ENCODE measurements around the gene ULK4. TPM values are rescaled to one million over a fixed set of nuclear protein-coding genes. Genes with fewer than 3 reads are reported as not detected.

Gene ULK4
- total RNA-seq, 1 donor from 2014 or later, result 9.1 TPM

GRCh38 chr3:41854956-41855355, 106.9 kb downstream of the ULK4 start:
- no peak overlapping the region for H3K27ac Mint-ChIP-seq (ENCODE audit: unreplicated experiment)
- no peaks in the 10 kb centered on the region for H3K36me3 Mint-ChIP-seq (ENCODE audit: unreplicated experiment)
- peaks cover under 1% of the 10 kb centered on the region for H3K9me3 Mint-ChIP-seq (ENCODE audit: unreplicated experiment)
- no peak for TF ChIP-seq CTCF (IDR thresholded peaks at IDR 0.05)
- H3K4me1 Mint-ChIP-seq (ENCODE audit: unreplicated experiment), result no peaks in the 10 kb centered on the region
- H3K4me3 Mint-ChIP-seq (ENCODE audit: unreplicated experiment), result no peak overlapping the region
- H3K27me3 Mint-ChIP-seq (ENCODE audit: unreplicated experiment), result no peaks in the 10 kb centered on the region
- DNase-seq (ENCODE audit: extremely low spot score, unreplicated experiment), result no peak

- H3K4me1 Mint-ChIP-seq (ENCODE audit: unreplicated experiment), result no peaks in the 10 kb centered on the region
- H3K36me3 Mint-ChIP-seq (ENCODE audit: unreplicated experiment), result no peaks in the 10 kb centered on the region
- no peaks in the 10 kb centered on the region for H3K27me3 Mint-ChIP-seq (ENCODE audit: unreplicated experiment)
- H3K27ac Mint-ChIP-seq (ENCODE audit: unreplicated experiment), result no peak overlapping the region
- H3K4me3 Mint-ChIP-seq (ENCODE audit: unreplicated experiment), result no peak overlapping the region
- no peaks in the 10 kb centered on the region for H3K9me3 Mint-ChIP-seq (ENCODE audit: unreplicated experiment)
- no peak for DNase-seq (ENCODE audit: extremely low spot score, unreplicated experiment)
- no peak for TF ChIP-seq CTCF (IDR thresholded peaks at IDR 0.05)
These were observed 108.2 kb downstream of the ULK4 start for GRCh38 chr3:41853540-41854196.

- TF ChIP-seq CTCF (IDR thresholded peaks at IDR 0.05), result no peak
- Mint-ChIP-seq H3K27me3 (ENCODE audit: unreplicated experiment) (no peaks in the 10 kb centered on the region), H3K36me3 (ENCODE audit: unreplicated experiment) (no peaks in the 10 kb centered on the region), H3K9me3 (ENCODE audit: unreplicated experiment) (no peaks in the 10 kb centered on the region), H3K27ac (ENCODE audit: unreplicated experiment) (no peak overlapping the region), H3K4me3 (ENCODE audit: unreplicated experiment) (no peak overlapping the region), H3K4me1 (ENCODE audit: unreplicated experiment) (peaks cover 3% of the 10 kb centered on the region)
- DNase-seq (ENCODE audit: extremely low spot score, unreplicated experiment), result no peak
These were observed 112.9 kb downstream of the ULK4 start for GRCh38 chr3:41848753-41849574.

- no peak for DNase-seq (ENCODE audit: extremely low spot score, unreplicated experiment)
- Mint-ChIP-seq H3K36me3 (ENCODE audit: unreplicated experiment) (no peaks in the 10 kb centered on the region), H3K27ac (ENCODE audit: unreplicated experiment) (no peak overlapping the region), H3K9me3 (ENCODE audit: unreplicated experiment) (peaks cover 7% of the 10 kb centered on the region), H3K4me3 (ENCODE audit: unreplicated experiment) (no peak overlapping the region), H3K4me1 (ENCODE audit: unreplicated experiment) (peaks cover 3% of the 10 kb centered on the region), H3K27me3 (ENCODE audit: unreplicated experiment) (no peaks in the 10 kb centered on the region)
- TF ChIP-seq CTCF (IDR thresholded peaks at IDR 0.05), result no peak
These were observed 114.2 kb downstream of the ULK4 start for GRCh38 chr3:41847679-41848078.

- no peak for DNase-seq (ENCODE audit: extremely low spot score, unreplicated experiment)
- Mint-ChIP-seq H3K4me1 (ENCODE audit: unreplicated experiment) (peaks cover 3% of the 10 kb centered on the region), H3K9me3 (ENCODE audit: unreplicated experiment) (peaks cover 15% of the 10 kb centered on the region), H3K27ac (ENCODE audit: unreplicated experiment) (no peak overlapping the region), H3K36me3 (ENCODE audit: unreplicated experiment) (no peaks in the 10 kb centered on the region), H3K27me3 (ENCODE audit: unreplicated experiment) (no peaks in the 10 kb centered on the region), H3K4me3 (ENCODE audit: unreplicated experiment) (no peak overlapping the region)
- TF ChIP-seq CTCF (IDR thresholded peaks at IDR 0.05), result no peak
These were observed 115.1 kb downstream of the ULK4 start for GRCh38 chr3:41846850-41847249.

Measured in osteocyte (in vitro differentiated cells).